ENCODE results near the gene PSIP1. TPM values are rescaled to one million over a fixed set of nuclear protein-coding genes. Genes with fewer than 3 reads are reported as not detected.

Gene PSIP1
- total RNA-seq, 2 donors from 2014 or later, result 68.2 to 100 TPM

GRCh38 chr9:15525958-15526357 lies 15.2 kb upstream of the PSIP1 start:
- Histone ChIP-seq H3K4me1 (ENCODE audit: control insufficient read depth in 1 of 2, low read depth in 2 of 2) (no peaks in the 10 kb centered on the region), H3K9me3 (no peaks in the 10 kb centered on the region), H3K36me3 (no peaks in the 10 kb centered on the region), H3K4me3 (no peak overlapping the region), H3K27ac (no peak overlapping the region), H3K27me3 (replicated peaks; ENCODE audit: insufficient read depth) (no peaks in the 10 kb centered on the region)
- DNase-seq (ENCODE audit: low spot score), result no peak
- ATAC-seq (ENCODE audit: insufficient number of reproducible peaks, low FRiP score, low read depth), result no peak
- no peak for TF ChIP-seq CTCF (IDR thresholded peaks at IDR 0.05)

- Histone ChIP-seq H3K9me3 (no peaks in the 10 kb centered on the region), H3K36me3 (no peaks in the 10 kb centered on the region), H3K4me1 (ENCODE audit: control insufficient read depth in 1 of 2, low read depth in 2 of 2) (no peaks in the 10 kb centered on the region), H3K27me3 (replicated peaks; ENCODE audit: insufficient read depth) (no peaks in the 10 kb centered on the region), H3K4me3 (peak overlapping the region; percentile 20), H3K27ac (no peak overlapping the region)
- no peak for DNase-seq (ENCODE audit: low spot score)
- no peak for TF ChIP-seq CTCF (IDR thresholded peaks at IDR 0.05)
- no peak for ATAC-seq (ENCODE audit: insufficient number of reproducible peaks, low FRiP score, low read depth)
These were observed 14.2 kb upstream of the PSIP1 start for GRCh38 chr9:15524845-15525455.

GRCh38 chr9:15522130-15522755 lies 11.5 kb upstream of the PSIP1 start:
- TF ChIP-seq CTCF (IDR thresholded peaks at IDR 0.05), result no peak
- Histone ChIP-seq H3K9me3 (no peaks in the 10 kb centered on the region), H3K4me1 (ENCODE audit: control insufficient read depth in 1 of 2, low read depth in 2 of 2) (no peaks in the 10 kb centered on the region), H3K4me3 (no peak overlapping the region), H3K27me3 (replicated peaks; ENCODE audit: insufficient read depth) (no peaks in the 10 kb centered on the region), H3K36me3 (no peaks in the 10 kb centered on the region), H3K27ac (no peak overlapping the region)
- ATAC-seq (ENCODE audit: insufficient number of reproducible peaks, low FRiP score, low read depth), result no peak
- DNase-seq (ENCODE audit: low spot score), result no peak

- Histone ChIP-seq H3K36me3 (no peaks in the 10 kb centered on the region), H3K4me1 (ENCODE audit: control insufficient read depth in 1 of 2, low read depth in 2 of 2) (no peaks in the 10 kb centered on the region), H3K4me3 (no peak overlapping the region), H3K27me3 (replicated peaks; ENCODE audit: insufficient read depth) (no peaks in the 10 kb centered on the region), H3K27ac (no peak overlapping the region), H3K9me3 (no peaks in the 10 kb centered on the region)
- TF ChIP-seq CTCF (IDR thresholded peaks at IDR 0.05), result no peak
- ATAC-seq (ENCODE audit: insufficient number of reproducible peaks, low FRiP score, low read depth), result no peak
- DNase-seq (ENCODE audit: low spot score), result no peak
These were observed 10.5 kb upstream of the PSIP1 start for GRCh38 chr9:15521254-15521653.

GRCh38 chr9:15519831-15520230 lies 9.1 kb upstream of the PSIP1 start:
- ATAC-seq (ENCODE audit: insufficient number of reproducible peaks, low FRiP score, low read depth) (no peak), DNase-seq (ENCODE audit: low spot score) (no peak)
- H3K27me3 ChIP-seq (replicated peaks; ENCODE audit: insufficient read depth), result no peaks in the 10 kb centered on the region
- no peak overlapping the region for H3K27ac ChIP-seq
- TF ChIP-seq CTCF (IDR thresholded peaks at IDR 0.05), result no peak
- H3K9me3 ChIP-seq, result no peaks in the 10 kb centered on the region
- H3K36me3 ChIP-seq, result no peaks in the 10 kb centered on the region
- H3K4me1 ChIP-seq (ENCODE audit: control insufficient read depth in 1 of 2, low read depth in 2 of 2), result no peaks in the 10 kb centered on the region
- H3K4me3 ChIP-seq, result no peak overlapping the region

Measured in thoracic aorta (tissue), 2 donors.